GM12891 (cell line): ENCODE results near the gene EXOC5.

ENCODE experiments used
- PAX5 ChIP-seq: IDR thresholded peaks from 2 replicates; pipeline ENCODE4 v1.6.1; 2011; ENCODE audit warnings: low read length, moderate library complexity, mild to moderate bottlenecking; ENCODE audit not compliant: insufficient read depth, severe bottlenecking
- POLR2A ChIP-seq: IDR thresholded peaks from 2 replicates; pipeline ENCODE4 v1.6.1; 2011; ENCODE audit warnings: low read depth, low read length, control low read depth
- POLR2AphosphoS5 ChIP-seq: IDR thresholded peaks from 2 replicates; pipeline ENCODE4 v1.6.1; 2011; ENCODE audit warnings: low read depth, low read length, control low read depth
- SPI1 ChIP-seq: IDR thresholded peaks from 2 replicates; pipeline ENCODE4 v1.6.1; 2011; ENCODE audit warnings: low read depth, low read length, control low read depth
- TAF1 ChIP-seq: IDR thresholded peaks from 2 replicates; pipeline ENCODE4 v1.6.1; 2011; ENCODE audit warnings: low read depth, low read length, control low read depth

GRCh38 chr14:57297852-57298251 is 29.1 kb upstream of the EXOC5 start:
- no peak for TF ChIP-seq TAF1
- TF ChIP-seq POLR2A, result no peak
- no peak for TF ChIP-seq POLR2AphosphoS5
- TF ChIP-seq SPI1, result no peak
- TF ChIP-seq PAX5, result no peak
